ENCODE results near the gene INSR.

The INSR gene

GRCh38 chr19:7327802-7328201, 33.6 kb upstream of the INSR start:
- Histone ChIP-seq H3K9ac (no peak overlapping the region), H3K36me3 (ENCODE audit: insufficient read depth) (no peaks in the 10 kb centered on the region), H2AFZ (ENCODE audit: low read depth) (no peak overlapping the region), H3K4me3 (IDR thresholded peaks at IDR 0.05; ENCODE audit: insufficient read depth, low read depth, low read length) (no peak overlapping the region), H3K27me3 (ENCODE audit: insufficient read depth, low read depth) (no peaks in the 10 kb centered on the region), H3K4me2 (no peak overlapping the region), H3K27ac (no peak overlapping the region), H3K79me2 (ENCODE audit: insufficient read depth, low read depth) (no peaks in the 10 kb centered on the region), H3K4me1 (ENCODE audit: low read depth, poor library complexity, severe bottlenecking) (peaks cover 6% of the 10 kb centered on the region), H4K20me1 (ENCODE audit: insufficient read depth) (no peaks in the 10 kb centered on the region)
- TF ChIP-seq, protein P1, sequence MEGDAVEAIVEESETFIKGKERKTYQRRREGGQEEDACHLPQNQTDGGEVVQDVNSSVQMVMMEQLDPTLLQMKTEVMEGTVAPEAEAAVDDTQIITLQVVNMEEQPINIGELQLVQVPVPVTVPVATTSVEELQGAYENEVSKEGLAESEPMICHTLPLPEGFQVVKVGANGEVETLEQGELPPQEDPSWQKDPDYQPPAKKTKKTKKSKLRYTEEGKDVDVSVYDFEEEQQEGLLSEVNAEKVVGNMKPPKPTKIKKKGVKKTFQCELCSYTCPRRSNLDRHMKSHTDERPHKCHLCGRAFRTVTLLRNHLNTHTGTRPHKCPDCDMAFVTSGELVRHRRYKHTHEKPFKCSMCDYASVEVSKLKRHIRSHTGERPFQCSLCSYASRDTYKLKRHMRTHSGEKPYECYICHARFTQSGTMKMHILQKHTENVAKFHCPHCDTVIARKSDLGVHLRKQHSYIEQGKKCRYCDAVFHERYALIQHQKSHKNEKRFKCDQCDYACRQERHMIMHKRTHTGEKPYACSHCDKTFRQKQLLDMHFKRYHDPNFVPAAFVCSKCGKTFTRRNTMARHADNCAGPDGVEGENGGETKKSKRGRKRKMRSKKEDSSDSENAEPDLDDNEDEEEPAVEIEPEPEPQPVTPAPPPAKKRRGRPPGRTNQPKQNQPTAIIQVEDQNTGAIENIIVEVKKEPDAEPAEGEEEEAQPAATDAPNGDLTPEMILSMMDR (conservative IDR thresholded peaks at IDR 0.05; ENCODE audit: low read depth, low read length) = no peak

DNA sequence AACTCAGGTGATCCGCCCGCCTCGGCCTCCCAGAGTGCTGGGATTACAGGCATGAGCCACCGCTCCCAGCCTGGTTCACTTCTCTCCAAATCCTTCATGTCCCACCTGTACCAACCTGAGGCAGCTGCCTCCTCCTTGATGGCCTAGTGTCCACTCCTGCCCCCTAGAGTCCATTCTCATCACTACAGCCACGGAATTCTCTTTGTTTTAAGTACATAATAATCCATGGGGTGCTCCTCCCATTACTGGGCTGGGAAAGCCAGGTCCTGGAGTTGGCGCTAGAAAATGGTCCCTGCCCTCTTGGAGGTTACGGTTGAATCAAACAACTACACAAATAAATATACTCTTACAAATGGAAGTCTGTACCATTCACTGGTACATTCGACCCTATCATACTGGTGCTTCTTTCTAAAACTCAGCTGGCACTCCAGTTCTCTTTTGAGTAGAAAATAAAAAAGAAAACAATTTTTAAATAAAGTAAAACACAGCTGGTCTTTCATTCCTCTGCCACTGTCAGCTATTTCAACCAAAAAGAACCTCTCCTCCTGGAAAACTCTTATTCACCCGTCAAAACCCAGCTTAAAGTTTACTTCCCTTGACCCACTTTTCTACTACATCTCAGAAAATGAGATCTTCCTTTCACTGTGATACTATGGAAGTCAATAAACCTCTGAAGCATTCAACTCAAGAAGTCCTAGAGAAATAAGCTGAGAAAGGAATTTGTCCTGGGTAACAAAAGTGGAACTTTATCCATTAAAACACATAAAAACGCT, 32.1 kb upstream of the INSR start:
- no peak overlapping the region for H3K4me3 ChIP-seq (IDR thresholded peaks at IDR 0.05; ENCODE audit: insufficient read depth, low read depth, low read length)
- no peaks in the 10 kb centered on the region for H3K36me3 ChIP-seq (ENCODE audit: insufficient read depth)
- H3K27me3 ChIP-seq (ENCODE audit: insufficient read depth, low read depth) = no peaks in the 10 kb centered on the region
- no peak overlapping the region for H2AFZ ChIP-seq (ENCODE audit: low read depth)
- H4K20me1 ChIP-seq (ENCODE audit: insufficient read depth) = no peaks in the 10 kb centered on the region
- peaks cover 6% of the 10 kb centered on the region for H3K4me1 ChIP-seq (ENCODE audit: low read depth, poor library complexity, severe bottlenecking)
- TF ChIP-seq, protein P1 (conservative IDR thresholded peaks at IDR 0.05; ENCODE audit: low read depth, low read length) = peak; percentile 61
- H3K9ac ChIP-seq = no peak overlapping the region
- no peak overlapping the region for H3K4me2 ChIP-seq
- no peaks in the 10 kb centered on the region for H3K79me2 ChIP-seq (ENCODE audit: insufficient read depth, low read depth)
- H3K27ac ChIP-seq = no peak overlapping the region

DNA sequence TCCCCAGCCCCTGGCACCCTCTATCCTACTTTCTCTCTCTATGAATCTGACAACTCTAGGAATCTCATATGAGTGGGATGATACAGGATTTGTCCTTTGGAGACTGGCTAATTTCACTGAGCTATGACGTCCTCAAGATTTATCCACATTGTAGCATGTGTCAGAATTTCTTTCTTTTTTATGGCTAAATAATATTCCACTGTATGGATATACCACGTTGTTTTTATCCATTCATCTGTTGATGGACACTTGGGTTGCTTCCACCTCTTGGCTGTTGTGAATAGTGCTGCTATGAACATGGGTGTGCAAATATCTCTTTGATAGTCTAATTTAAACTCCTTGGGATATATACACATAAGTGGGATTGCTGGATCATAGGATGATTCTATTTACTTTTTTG, 24.0 kb upstream of the INSR start:
- no peaks in the 10 kb centered on the region for H3K79me2 ChIP-seq (ENCODE audit: insufficient read depth, low read depth)

GRCh38 chr19:7312816-7313215, 18.6 kb upstream of the INSR start:
- Histone ChIP-seq H3K9ac (no peak overlapping the region), H3K4me3 (IDR thresholded peaks at IDR 0.05; ENCODE audit: insufficient read depth, low read depth, low read length) (no peak overlapping the region), H3K4me2 (no peak overlapping the region), H3K4me1 (ENCODE audit: low read depth, poor library complexity, severe bottlenecking) (no peaks in the 10 kb centered on the region), H3K27me3 (ENCODE audit: insufficient read depth, low read depth) (no peaks in the 10 kb centered on the region), H2AFZ (ENCODE audit: low read depth) (no peak overlapping the region), H3K27ac (no peak overlapping the region), H4K20me1 (ENCODE audit: insufficient read depth) (no peaks in the 10 kb centered on the region), H3K79me2 (ENCODE audit: insufficient read depth, low read depth) (no peaks in the 10 kb centered on the region), H3K36me3 (ENCODE audit: insufficient read depth) (no peaks in the 10 kb centered on the region)
- TF ChIP-seq, protein P1 (conservative IDR thresholded peaks at IDR 0.05; ENCODE audit: low read depth, low read length) = no peak

More for the DNA sequence above, 24.0 kb upstream of the INSR start:
- H3K9ac ChIP-seq = no peak overlapping the region
- H3K27ac ChIP-seq = no peak overlapping the region
- no peaks in the 10 kb centered on the region for H4K20me1 ChIP-seq (ENCODE audit: insufficient read depth)
- TF ChIP-seq, protein P1 (conservative IDR thresholded peaks at IDR 0.05; ENCODE audit: low read depth, low read length) = no peak
- no peak overlapping the region for H3K4me2 ChIP-seq
- no peak overlapping the region for H2AFZ ChIP-seq (ENCODE audit: low read depth)
- H3K36me3 ChIP-seq (ENCODE audit: insufficient read depth) = no peaks in the 10 kb centered on the region
- no peaks in the 10 kb centered on the region for H3K27me3 ChIP-seq (ENCODE audit: insufficient read depth, low read depth)
- no peaks in the 10 kb centered on the region for H3K4me1 ChIP-seq (ENCODE audit: low read depth, poor library complexity, severe bottlenecking)
- no peak overlapping the region for H3K4me3 ChIP-seq (IDR thresholded peaks at IDR 0.05; ENCODE audit: insufficient read depth, low read depth, low read length)

Measured in KMS-11 (cell line).